Osteocyte (in vitro differentiated cells): ENCODE results near the gene SUOX. TPM values are rescaled to one million over a fixed set of nuclear protein-coding genes. Genes with fewer than 3 reads are reported as not detected.

ENCODE experiments used
- DNase-seq: peaks from one replicate; pipeline ENCODE4 v3.0.0; 2021; ENCODE audit warnings: mixed read lengths; ENCODE audit not compliant: unreplicated experiment; ENCODE audit errors: extremely low spot score
- H3K27ac Mint-ChIP-seq: one replicate; pipeline ENCODE4 v1.8.0; 2021; ENCODE audit warnings: mild to moderate bottlenecking, mixed read lengths; ENCODE audit not compliant: unreplicated experiment
- H3K27me3 Mint-ChIP-seq: one replicate; pipeline ENCODE4 v1.8.0; 2021; ENCODE audit warnings: mixed read lengths; ENCODE audit not compliant: unreplicated experiment
- H3K36me3 Mint-ChIP-seq: one replicate; pipeline ENCODE4 v1.8.0; 2021; ENCODE audit warnings: mixed read lengths; ENCODE audit not compliant: unreplicated experiment
- H3K4me1 Mint-ChIP-seq: one replicate; pipeline ENCODE4 v1.8.0; 2021; ENCODE audit warnings: mixed read lengths; ENCODE audit not compliant: unreplicated experiment
- H3K4me3 Mint-ChIP-seq: one replicate; pipeline ENCODE4 v1.8.0; 2021; ENCODE audit warnings: mild to moderate bottlenecking, moderate library complexity, mixed read lengths; ENCODE audit not compliant: unreplicated experiment
- H3K9me3 Mint-ChIP-seq: one replicate; pipeline ENCODE4 v1.8.0; 2021; ENCODE audit warnings: mixed read lengths; ENCODE audit not compliant: unreplicated experiment
- long read RNA-seq: library from polyadenylated mRNA; unstranded; transcript quantifications from one replicate; pipeline ENCODE4 v2.0.0, GENCODE V29; 2021
- total RNA-seq: library from RNA; stranded (reverse); gene quantifications from 2 replicates; pipeline ENCODE4 v1.2.1, GENCODE V29; 2021
- TF ChIP-seq, protein P1 (sequence below): fragments of 200-600 bp; sonication (generic); IDR thresholded peaks from 2 replicates; pipeline ENCODE4 v1.5.0; 2021; ENCODE audit warnings: antibody characterized with exemption, mild to moderate bottlenecking, moderate library complexity

SUOX gene
- 16.2 and 19.4 TPM in 2 replicates for total RNA-seq
- long read RNA-seq, transcript SUOX-201 (5 exons, 2,364 nt): major isoform, 23 of 62 reads
- long read RNA-seq, transcript SUOX-202 (4 exons, 2,306 nt): minor isoform, 9 of 62 reads
- long read RNA-seq, transcript SUOX-213 (4 exons, 598 nt): minor isoform, 6 of 62 reads
- long read RNA-seq, transcript SUOX-204 (6 exons, 2,394 nt): minor isoform, 5 of 62 reads
- long read RNA-seq, partial matches to known transcripts: 2 of 62 reads
- long read RNA-seq, other reads (novel, unspliced or antisense): 14 of 62 reads

- peak within 1 kb of the TSS; percentile 87 for H3K27ac Mint-ChIP-seq
- H3K4me1 Mint-ChIP-seq: peaks cover 18% of the 10 kb centered on the region
- H3K9me3 Mint-ChIP-seq: no peaks in the 10 kb centered on the region
- DNase-seq: peak; percentile 97
- peak within 1 kb of the TSS; percentile 95 for H3K4me3 Mint-ChIP-seq
- H3K27me3 Mint-ChIP-seq: no peaks in the 10 kb centered on the region
- H3K36me3 Mint-ChIP-seq: peaks cover 23% of the 10 kb centered on the region
- TF ChIP-seq, protein P1, sequence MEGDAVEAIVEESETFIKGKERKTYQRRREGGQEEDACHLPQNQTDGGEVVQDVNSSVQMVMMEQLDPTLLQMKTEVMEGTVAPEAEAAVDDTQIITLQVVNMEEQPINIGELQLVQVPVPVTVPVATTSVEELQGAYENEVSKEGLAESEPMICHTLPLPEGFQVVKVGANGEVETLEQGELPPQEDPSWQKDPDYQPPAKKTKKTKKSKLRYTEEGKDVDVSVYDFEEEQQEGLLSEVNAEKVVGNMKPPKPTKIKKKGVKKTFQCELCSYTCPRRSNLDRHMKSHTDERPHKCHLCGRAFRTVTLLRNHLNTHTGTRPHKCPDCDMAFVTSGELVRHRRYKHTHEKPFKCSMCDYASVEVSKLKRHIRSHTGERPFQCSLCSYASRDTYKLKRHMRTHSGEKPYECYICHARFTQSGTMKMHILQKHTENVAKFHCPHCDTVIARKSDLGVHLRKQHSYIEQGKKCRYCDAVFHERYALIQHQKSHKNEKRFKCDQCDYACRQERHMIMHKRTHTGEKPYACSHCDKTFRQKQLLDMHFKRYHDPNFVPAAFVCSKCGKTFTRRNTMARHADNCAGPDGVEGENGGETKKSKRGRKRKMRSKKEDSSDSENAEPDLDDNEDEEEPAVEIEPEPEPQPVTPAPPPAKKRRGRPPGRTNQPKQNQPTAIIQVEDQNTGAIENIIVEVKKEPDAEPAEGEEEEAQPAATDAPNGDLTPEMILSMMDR: no peak
Observed at GRCh38 chr12:55996715-55997534, at the start of gene SUOX. SUOX (plus strand) TSS chr12:55997276; CDS start chr12:56002222, 4,946 bp downstream.

GRCh38 chr12:55955344-55955743, 41.7 kb upstream of the SUOX start:
- H3K27me3 Mint-ChIP-seq: no peaks in the 10 kb centered on the region
- TF ChIP-seq, protein P1: no peak

GRCh38 chr12:55955800-55956508, 41.1 kb upstream of the SUOX start:
- Mint-ChIP-seq H3K27me3 (no peaks in the 10 kb centered on the region), H3K4me3 (no peak overlapping the region), H3K9me3 (no peaks in the 10 kb centered on the region), H3K4me1 (no peaks in the 10 kb centered on the region), H3K36me3 (peaks cover 23% of the 10 kb centered on the region), H3K27ac (no peak overlapping the region)
- TF ChIP-seq, protein P1: no peak
- no peak for DNase-seq

More at GRCh38 chr12:55955344-55955743, 41.7 kb upstream of the SUOX start:
- Mint-ChIP-seq H3K9me3 (no peaks in the 10 kb centered on the region), H3K4me3 (no peak overlapping the region), H3K4me1 (no peaks in the 10 kb centered on the region), H3K27ac (no peak overlapping the region), H3K36me3 (peaks cover 23% of the 10 kb centered on the region)
- DNase-seq: no peak

DNA sequence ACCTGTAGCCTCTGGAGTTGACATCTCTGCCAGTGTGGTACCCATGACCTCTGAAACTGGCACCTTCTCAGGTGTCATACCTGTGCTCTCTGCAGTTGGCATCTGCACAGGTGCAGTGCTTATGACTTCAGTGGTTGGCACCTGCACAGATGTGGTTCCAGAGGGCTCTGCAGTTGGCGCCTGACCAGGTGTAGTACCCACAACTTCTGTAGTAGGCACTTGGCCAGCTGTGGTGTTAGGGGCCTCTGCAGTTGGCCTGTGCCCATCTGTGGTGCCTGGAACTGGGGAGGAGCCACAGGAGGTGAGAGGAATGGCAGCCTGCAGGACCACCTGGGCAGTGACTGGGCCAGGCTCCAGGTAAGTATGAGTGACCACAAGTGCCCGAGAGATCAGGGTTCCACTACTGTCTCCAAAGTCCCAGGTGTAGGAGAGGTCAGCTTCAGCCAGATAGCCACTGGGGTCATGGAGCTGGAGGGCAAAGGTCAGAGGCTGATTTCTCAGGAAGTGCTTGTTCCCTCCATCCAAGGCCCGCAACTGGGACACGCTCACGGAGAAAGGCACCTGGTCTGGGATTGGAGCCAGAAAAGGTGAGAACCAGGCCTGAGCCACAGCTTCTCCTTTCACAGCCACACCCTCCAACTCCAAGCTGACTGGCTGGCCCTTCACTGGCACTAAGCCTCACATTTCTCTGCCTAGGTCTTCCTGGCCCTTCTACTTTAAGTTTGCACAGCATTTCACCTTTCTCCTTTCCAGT, 39.8 kb upstream of the SUOX start:
- no peak for DNase-seq
- no peaks in the 10 kb centered on the region for H3K9me3 Mint-ChIP-seq
- no peaks in the 10 kb centered on the region for H3K4me1 Mint-ChIP-seq
- H3K27me3 Mint-ChIP-seq: no peaks in the 10 kb centered on the region
- TF ChIP-seq, protein P1: no peak
- H3K36me3 Mint-ChIP-seq: peaks cover 17% of the 10 kb centered on the region
- H3K4me3 Mint-ChIP-seq: no peak overlapping the region
- no peak overlapping the region for H3K27ac Mint-ChIP-seq
